Measurements from ENCODE around the gene RPL7A. TPM values are rescaled to one million over a fixed set of nuclear protein-coding genes. Genes with fewer than 3 reads are reported as not detected.
"Not testable (repeated sequence)": the region's sequence is repeated elsewhere in the genome, so short reads cannot be mapped to it uniquely, and the experiment has no call there.

RPL7A gene
- total and polyA plus RNA-seq, 3 donors from 2014 or later: 856 to 1,924 (median 1,453) TPM

DNA sequence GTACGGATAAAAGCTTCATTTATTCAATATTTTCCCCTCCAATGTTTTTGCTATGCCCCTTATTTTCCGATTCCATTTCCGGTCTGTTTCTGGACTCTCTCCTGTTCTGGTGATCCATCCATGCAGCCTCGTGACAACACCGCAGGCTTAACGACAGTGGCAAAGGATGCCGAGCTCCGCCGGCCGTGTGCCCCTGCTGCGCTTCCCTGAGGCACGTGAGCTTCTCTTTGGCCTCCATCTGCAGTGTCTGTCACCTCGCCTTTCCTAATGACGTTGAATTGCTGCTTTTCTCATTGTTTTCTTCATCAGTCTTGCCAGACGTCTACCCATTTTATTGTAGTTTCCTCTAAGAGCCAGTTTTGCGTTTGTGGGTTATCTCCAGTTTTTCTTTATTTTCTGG lies 40.7 kb upstream of the RPL7A start:
- no peaks in the 10 kb centered on the region for H3K36me3 ChIP-seq (ENCODE audit: low read depth, missing control alignments)
- WGBS, 2 donors: 77 to 82% methylated on average over 16 of the region's 16 CpGs
- H3K27me3 ChIP-seq: no peaks in the 10 kb centered on the region
- no peak for DNase-seq
- no peaks in the 10 kb centered on the region for H3K4me1 ChIP-seq
- no peak for TF ChIP-seq POLR2A (IDR thresholded peaks at IDR 0.05)
- TF ChIP-seq, protein P1, sequence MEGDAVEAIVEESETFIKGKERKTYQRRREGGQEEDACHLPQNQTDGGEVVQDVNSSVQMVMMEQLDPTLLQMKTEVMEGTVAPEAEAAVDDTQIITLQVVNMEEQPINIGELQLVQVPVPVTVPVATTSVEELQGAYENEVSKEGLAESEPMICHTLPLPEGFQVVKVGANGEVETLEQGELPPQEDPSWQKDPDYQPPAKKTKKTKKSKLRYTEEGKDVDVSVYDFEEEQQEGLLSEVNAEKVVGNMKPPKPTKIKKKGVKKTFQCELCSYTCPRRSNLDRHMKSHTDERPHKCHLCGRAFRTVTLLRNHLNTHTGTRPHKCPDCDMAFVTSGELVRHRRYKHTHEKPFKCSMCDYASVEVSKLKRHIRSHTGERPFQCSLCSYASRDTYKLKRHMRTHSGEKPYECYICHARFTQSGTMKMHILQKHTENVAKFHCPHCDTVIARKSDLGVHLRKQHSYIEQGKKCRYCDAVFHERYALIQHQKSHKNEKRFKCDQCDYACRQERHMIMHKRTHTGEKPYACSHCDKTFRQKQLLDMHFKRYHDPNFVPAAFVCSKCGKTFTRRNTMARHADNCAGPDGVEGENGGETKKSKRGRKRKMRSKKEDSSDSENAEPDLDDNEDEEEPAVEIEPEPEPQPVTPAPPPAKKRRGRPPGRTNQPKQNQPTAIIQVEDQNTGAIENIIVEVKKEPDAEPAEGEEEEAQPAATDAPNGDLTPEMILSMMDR (IDR thresholded peaks at IDR 0.05): no peak
- intact Hi-C loops (cut with DNase I; ENCODE audit: low total_unique reads): no loop called here
- H3K9me3 ChIP-seq: no peaks in the 10 kb centered on the region
- H3K27ac ChIP-seq: no peak overlapping the region
- H3K4me3 ChIP-seq: no peak overlapping the region

DNA sequence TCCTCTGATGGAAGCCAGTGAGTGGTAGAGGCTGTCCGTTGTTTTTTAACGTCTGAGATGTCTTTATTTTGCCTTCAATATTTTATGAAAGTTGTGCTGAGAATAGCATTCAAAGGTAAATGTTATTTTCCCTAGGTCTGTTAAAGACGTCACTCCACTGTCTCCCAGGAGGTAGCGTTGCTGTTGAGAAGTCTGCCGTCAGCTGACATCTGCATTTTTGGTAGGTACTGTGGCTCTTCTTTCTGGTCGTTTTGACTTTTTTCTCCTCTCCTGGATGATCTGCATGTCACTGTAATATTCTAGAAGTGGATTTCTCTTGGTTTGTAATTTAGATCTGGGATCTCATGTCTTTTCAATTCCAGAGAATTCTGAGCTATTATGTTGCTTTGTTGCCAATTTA lies 38.4 kb upstream of the RPL7A start:
- H3K27me3 ChIP-seq: no peaks in the 10 kb centered on the region
- no peak overlapping the region for H3K4me3 ChIP-seq
- H3K36me3 ChIP-seq (ENCODE audit: low read depth, missing control alignments): no peaks in the 10 kb centered on the region
- no peaks in the 10 kb centered on the region for H3K9me3 ChIP-seq
- DNase-seq: no peak
- no peak overlapping the region for H3K27ac ChIP-seq
- WGBS, 2 donors: 82 to 88% methylated on average over 6 of the region's 6 CpGs
- TF ChIP-seq, protein P1 (IDR thresholded peaks at IDR 0.05): no peak
- TF ChIP-seq POLR2A (IDR thresholded peaks at IDR 0.05): no peak
- no peaks in the 10 kb centered on the region for H3K4me1 ChIP-seq
- intact Hi-C loops (cut with DNase I; ENCODE audit: low total_unique reads): no loop called here

DNA sequence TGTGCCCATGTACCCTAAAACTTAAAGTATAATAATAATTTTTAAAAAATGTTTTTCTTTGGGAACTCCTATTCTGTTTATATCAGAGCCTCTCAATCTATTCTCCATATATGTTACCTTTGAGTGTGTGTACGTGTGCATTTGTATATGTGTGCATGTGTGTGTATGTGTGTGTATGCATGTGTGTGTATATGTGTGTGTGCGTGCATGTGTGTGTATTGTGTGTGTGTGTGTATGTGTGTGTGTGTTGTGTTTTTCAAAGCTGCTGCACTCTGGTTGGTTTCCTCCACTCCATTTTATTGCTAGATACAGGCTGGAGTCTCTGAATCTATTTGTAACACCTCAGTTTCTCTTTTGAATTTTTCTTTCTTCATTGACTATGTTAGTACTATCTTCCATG lies 32.0 kb upstream of the RPL7A start:
- WGBS, 2 donors: 70 to 78% methylated on average over 2 of the region's 2 CpGs
- H3K4me1 ChIP-seq: no peaks in the 10 kb centered on the region
- TF ChIP-seq, protein P1 (IDR thresholded peaks at IDR 0.05): no peak
- no peak for TF ChIP-seq POLR2A (IDR thresholded peaks at IDR 0.05)
- H3K4me3 ChIP-seq: no peak overlapping the region
- H3K27ac ChIP-seq: no peak overlapping the region
- no peaks in the 10 kb centered on the region for H3K27me3 ChIP-seq
- intact Hi-C loops (cut with DNase I; ENCODE audit: low total_unique reads): no loop called here
- no peaks in the 10 kb centered on the region for H3K36me3 ChIP-seq (ENCODE audit: low read depth, missing control alignments)
- H3K9me3 ChIP-seq: no peaks in the 10 kb centered on the region
- no peak for DNase-seq

DNA sequence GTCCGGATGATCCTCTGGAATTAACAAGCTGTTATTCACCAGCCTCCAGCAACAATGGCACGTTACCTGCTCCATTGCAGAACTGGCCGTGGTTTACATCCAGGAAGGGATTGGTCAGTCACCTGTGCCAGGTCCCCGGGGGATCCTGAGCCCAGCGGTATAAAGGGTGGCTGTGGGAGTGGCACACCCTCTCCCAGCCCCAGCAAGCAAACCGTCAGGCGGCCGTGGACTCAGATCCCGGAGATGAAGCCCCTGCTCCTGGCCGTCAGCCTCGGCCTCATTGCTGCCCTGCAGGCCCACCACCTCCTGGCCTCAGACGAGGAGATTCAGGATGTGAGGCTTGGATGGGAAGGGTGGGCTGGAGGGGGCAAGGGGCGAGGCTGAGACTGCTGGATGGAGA lies 30.5 kb upstream of the RPL7A start:
- 85% methylated on average over 11 of the region's 13 CpGs; no CpG with 5 or more reads in 1 of the 2 donors for WGBS, 2 donors
- intact Hi-C loops (cut with DNase I; ENCODE audit: low total_unique reads); H3K27me3 ChIP-seq; H3K27ac ChIP-seq; H3K36me3 ChIP-seq (ENCODE audit: low read depth, missing control alignments); H3K4me3 ChIP-seq; DNase-seq; H3K9me3 ChIP-seq; H3K4me1 ChIP-seq: not testable (repeated sequence)

DNA sequence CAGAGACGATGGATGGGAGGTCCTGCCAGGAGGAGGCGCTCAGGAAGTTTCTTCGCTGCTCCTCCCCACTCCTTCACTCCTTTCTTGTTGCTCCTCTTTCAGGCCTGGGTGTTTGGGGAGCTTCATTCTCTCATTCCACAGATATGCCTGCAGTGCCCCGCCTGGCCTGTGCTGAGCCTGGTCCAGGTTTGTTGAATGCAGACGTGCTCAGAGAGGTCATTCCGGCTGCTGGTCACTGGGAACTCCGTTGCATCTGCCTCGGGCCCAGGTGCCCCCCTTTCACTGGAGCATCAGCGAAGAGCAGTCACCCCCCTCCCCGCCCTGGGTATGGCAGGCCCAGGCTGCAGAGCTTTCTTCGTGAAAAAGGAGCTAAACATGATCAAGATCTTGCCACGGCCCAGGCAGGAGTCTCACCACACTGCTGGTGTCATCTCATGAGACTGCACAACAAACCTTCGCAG lies 27.6 kb upstream of the RPL7A start:
- intact Hi-C loops (cut with DNase I; ENCODE audit: low total_unique reads): loop anchor here (10.0 kb wide), 1 partner anchor 136 kb away; no protein-coding TSS in a partner anchor
- no peak for TF ChIP-seq POLR2A (IDR thresholded peaks at IDR 0.05)
- TF ChIP-seq, protein P1 (IDR thresholded peaks at IDR 0.05): no peak
- DNase-seq: no peak
- Histone ChIP-seq H3K4me1 (no peaks in the 10 kb centered on the region), H3K4me3 (no peak overlapping the region), H3K9me3 (no peaks in the 10 kb centered on the region), H3K36me3 (ENCODE audit: low read depth, missing control alignments) (no peaks in the 10 kb centered on the region), H3K27me3 (no peaks in the 10 kb centered on the region), H3K27ac (no peak overlapping the region)
- WGBS, 2 donors: 82 to 87% methylated on average over 12 to 13 of the region's 13 CpGs
